Skeletal muscle tissue (tissue), 4 donors: ENCODE data around the gene PROK2. TPM values are rescaled to one million over a fixed set of nuclear protein-coding genes. Genes with fewer than 3 reads are reported as not detected.
A peak's percentile ranks its signal among the peaks of the same experiment; 100 is the strongest.

ENCODE experiments used
- H3K27ac ChIP-seq: one replicate; pipeline ENCODE4 v1.7.0; 2013; ENCODE audit warnings: mild to moderate bottlenecking, low read depth, low read length, inconsistent platforms
- H3K27me3 ChIP-seq, 3 donors: one replicate each; pipeline ENCODE4 v1.7.0; 2013; ENCODE audit warnings: low read length in 3 of 3; ENCODE audit not compliant: control insufficient read depth in 3 of 3, insufficient read depth in 3 of 3
- H3K36me3 ChIP-seq, 3 donors: one replicate each; pipeline ENCODE4 v1.7.0; 2013; ENCODE audit warnings: low read length in 3 of 3; ENCODE audit not compliant: control insufficient read depth in 3 of 3, insufficient read depth in 3 of 3
- H3K4me1 ChIP-seq, 3 donors: one replicate each; pipeline ENCODE4 v1.7.0; 2013; ENCODE audit warnings: low read length in 3 of 3, mild to moderate bottlenecking in 3 of 3; ENCODE audit not compliant: control insufficient read depth in 3 of 3, insufficient read depth in 3 of 3
- H3K4me3 ChIP-seq, 3 donors: one replicate each; pipeline ENCODE4 v1.7.0; 2013; ENCODE audit warnings: low read length in 3 of 3
- H3K9ac ChIP-seq, 3 donors: one replicate each; pipeline ENCODE4 v1.7.0; 2013; ENCODE audit warnings: low read length in 3 of 3, mild to moderate bottlenecking in 3 of 3, moderate library complexity in 2 of 3, low read depth in 1 of 3
- H3K9me3 ChIP-seq, 3 donors: one replicate each; pipeline ENCODE4 v1.7.0; 2013; ENCODE audit warnings: low read length in 3 of 3; ENCODE audit not compliant: control insufficient read depth in 3 of 3
- total RNA-seq: library from RNA; depleted of rRNA; stranded (reverse); fragments of >200 nt; gene quantifications from one replicate; pipeline ENCODE4 v1.2.3, GENCODE V29; 2014
- donor health status: Osteomylitis.

PROK2 gene
- total RNA-seq, 1 donor from 2014 or later = 0.52 TPM

DNA sequence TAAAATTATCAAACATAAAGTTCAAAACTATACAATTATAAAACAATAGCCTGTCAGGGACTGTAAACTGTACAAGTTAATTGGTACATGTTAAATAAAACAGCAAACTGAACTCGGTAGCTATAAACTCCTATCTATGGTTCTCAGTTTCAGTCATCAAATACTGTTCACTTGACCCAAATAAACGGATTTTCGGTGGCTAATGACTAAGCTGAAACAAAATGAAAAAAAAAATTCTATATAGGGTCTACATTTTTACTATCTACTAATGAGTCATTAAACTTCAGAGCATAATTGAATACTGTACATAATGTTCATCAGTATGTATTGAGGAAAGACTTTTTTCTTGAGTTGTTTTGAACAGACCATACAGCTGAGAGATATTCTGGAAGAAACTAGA is 6.6 kb downstream of the PROK2 start:
- no peak overlapping the region for H3K9ac ChIP-seq
- no peak overlapping the region for H3K27ac ChIP-seq
- H3K4me3 ChIP-seq = no peak overlapping the region
- H3K27me3 ChIP-seq = peaks cover 31 to 41% (median 37%) of the 10 kb centered on the region in 3 donors
- H3K9me3 ChIP-seq = no peaks in the 10 kb centered on the region
- no peaks in the 10 kb centered on the region for H3K36me3 ChIP-seq
- H3K4me1 ChIP-seq = no peaks in the 10 kb centered on the region

DNA sequence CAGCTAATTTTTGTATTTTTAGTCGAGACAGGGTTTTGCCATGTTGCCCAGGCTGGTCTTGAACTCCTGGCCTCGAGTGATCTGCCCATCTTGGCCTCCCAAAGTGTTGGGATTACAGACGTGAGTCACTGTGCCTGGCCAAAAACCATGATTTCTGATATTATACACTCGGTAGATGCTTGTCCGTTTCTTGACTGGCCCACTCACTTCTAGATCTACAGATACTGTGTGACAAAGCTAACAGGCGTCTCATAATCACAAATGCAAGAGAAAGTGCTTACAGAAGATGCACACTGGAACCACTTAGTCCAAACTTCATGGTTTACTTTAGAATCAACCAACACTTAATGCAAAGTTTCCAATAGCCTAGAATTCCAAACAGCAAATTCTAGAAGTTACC is 8.4 kb downstream of the PROK2 start:
- no peak overlapping the region for H3K27ac ChIP-seq
- peaks cover 14 to 32% (median 20%) of the 10 kb centered on the region in 3 donors for H3K27me3 ChIP-seq
- no peaks in the 10 kb centered on the region for H3K9me3 ChIP-seq
- no peaks in the 10 kb centered on the region for H3K4me1 ChIP-seq
- no peak overlapping the region for H3K4me3 ChIP-seq
- H3K9ac ChIP-seq = no peak overlapping the region
- H3K36me3 ChIP-seq = no peaks in the 10 kb centered on the region

DNA sequence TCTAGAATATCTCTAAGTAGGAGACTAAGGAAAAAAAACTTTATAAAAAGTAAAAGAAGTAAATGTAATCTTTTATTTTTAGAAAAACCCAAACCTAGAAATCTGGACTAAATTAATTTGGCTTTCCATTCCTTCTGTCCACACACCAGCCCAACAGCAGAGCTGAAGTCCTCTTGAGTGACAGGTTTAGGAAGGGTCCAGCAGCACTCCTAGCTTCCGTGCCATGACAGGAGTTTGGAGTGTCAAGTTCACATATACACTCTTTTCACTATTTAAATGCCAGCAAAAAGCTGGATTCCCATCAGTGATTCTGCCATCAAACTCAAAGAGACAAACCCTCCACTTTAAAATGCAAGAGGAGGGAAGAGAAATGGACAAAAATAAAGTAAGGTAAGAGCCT is 13.1 kb downstream of the PROK2 start:
- Histone ChIP-seq H3K9me3 (no peaks in the 10 kb centered on the region), H3K27me3 (peaks cover 0 to 14% (median 4%) of the 10 kb centered on the region in 3 donors), H3K4me1 (no peaks in the 10 kb centered on the region), H3K36me3 (no peaks in the 10 kb centered on the region), H3K9ac (no peak overlapping the region), H3K27ac (no peak overlapping the region), H3K4me3 (no peak overlapping the region)

DNA sequence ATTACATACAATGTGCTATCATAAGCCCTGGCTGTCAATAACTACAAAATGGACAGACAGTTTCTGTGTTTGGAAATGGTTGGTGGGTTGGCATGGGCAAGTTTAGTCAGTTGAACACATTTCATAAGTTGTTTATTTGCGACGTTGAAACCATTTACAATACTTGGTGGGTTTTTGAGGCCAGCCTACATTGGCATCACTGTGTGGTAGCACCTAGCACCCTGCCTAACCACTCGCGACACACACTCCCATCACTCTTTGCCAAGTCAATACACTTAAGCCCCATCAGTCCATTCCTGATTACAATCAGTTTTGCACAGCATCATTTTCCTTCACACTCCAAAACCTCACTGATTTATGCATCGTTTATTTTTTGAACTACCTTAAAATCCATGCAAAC is 13.8 kb downstream of the PROK2 start:
- Histone ChIP-seq H3K4me3 (no peak overlapping the region), H3K9ac (no peak overlapping the region), H3K27me3 (peaks cover 0 to 14% (median 4%) of the 10 kb centered on the region in 3 donors)

DNA sequence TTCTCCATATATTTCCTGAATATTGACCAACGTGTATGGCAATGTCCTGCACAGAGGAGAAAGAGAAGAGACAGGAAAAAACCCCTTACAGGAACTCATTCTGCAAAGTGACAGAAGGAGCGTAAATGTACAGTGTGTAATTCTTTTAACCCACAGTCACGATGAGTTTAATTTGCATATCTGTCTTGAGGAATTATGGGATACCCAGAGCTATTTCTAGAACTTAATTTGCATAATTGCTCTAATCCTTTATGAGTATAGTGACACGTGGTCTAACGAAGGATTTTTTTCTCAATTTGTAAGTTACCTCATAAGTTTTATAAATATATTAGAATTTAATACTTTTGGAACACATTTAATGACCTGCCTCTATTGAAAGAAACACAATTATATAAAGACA is 21.5 kb downstream of the PROK2 start:
- H3K36me3 ChIP-seq = no peaks in the 10 kb centered on the region
- no peak overlapping the region for H3K27ac ChIP-seq
- H3K9me3 ChIP-seq = no peaks in the 10 kb centered on the region
- H3K4me3 ChIP-seq = no peak overlapping the region
- H3K4me1 ChIP-seq = no peaks in the 10 kb centered on the region
- H3K27me3 ChIP-seq = peaks cover 0 to 12% (median under 1%) of the 10 kb centered on the region in 3 donors
- H3K9ac ChIP-seq = no peak overlapping the region

More for the DNA sequence above, 13.8 kb downstream of the PROK2 start:
- Histone ChIP-seq H3K27ac (no peak overlapping the region), H3K9me3 (no peaks in the 10 kb centered on the region), H3K36me3 (no peaks in the 10 kb centered on the region), H3K4me1 (no peaks in the 10 kb centered on the region)

DNA sequence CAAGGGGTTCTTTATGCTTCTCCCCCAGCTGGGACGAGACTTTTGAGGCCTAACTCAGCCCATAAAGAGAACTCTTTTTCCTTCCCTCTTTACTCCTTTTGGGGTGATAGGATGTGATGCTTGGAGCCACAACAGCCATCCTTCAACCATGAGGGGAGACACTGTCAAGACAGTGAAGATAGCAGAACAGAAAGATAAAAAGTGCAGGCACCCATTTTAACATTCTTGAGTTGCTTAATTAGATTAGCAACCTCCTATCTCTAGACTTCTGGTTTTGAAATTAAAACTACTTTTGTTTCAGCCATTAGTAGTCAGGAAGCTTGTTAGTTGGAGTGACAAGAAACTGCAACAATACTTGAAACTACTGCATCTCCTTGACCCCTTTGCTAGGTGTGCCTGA is 24.8 kb downstream of the PROK2 start:
- H3K9ac ChIP-seq = no peak overlapping the region
- no peak overlapping the region for H3K27ac ChIP-seq
- no peaks in the 10 kb centered on the region for H3K9me3 ChIP-seq
- peaks cover 13 to 21% (median 18%) of the 10 kb centered on the region in 3 donors for H3K27me3 ChIP-seq
- no peak overlapping the region for H3K4me3 ChIP-seq
- no peaks in the 10 kb centered on the region for H3K36me3 ChIP-seq
- no peaks in the 10 kb centered on the region for H3K4me1 ChIP-seq

DNA sequence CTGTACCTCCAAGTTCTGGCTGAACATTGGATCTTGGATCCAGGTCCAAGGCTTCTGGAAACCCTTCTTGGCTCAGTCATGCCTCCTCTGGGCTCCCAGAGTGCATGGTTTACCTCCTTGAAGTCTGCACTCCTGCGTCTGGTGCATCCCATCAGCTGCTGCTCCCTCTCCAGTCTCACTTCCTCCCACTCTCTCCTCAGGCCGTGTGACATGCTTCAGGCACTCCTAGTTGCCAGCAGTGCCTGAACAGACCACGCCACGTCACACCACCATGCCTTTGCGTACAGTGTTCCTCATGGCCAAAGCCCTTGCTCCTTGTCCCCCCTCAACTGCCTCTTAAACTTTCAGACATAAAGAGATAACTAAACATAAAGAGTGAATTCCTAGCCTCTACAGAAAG is 25.5 kb downstream of the PROK2 start:
- H3K27me3 ChIP-seq = peaks cover 18 to 26% (median 22%) of the 10 kb centered on the region in 3 donors
- no peak overlapping the region for H3K27ac ChIP-seq
- no peaks in the 10 kb centered on the region for H3K36me3 ChIP-seq
- no peaks in the 10 kb centered on the region for H3K9me3 ChIP-seq
- no peak overlapping the region for H3K9ac ChIP-seq
- H3K4me3 ChIP-seq = no peak overlapping the region
- H3K4me1 ChIP-seq = no peaks in the 10 kb centered on the region

DNA sequence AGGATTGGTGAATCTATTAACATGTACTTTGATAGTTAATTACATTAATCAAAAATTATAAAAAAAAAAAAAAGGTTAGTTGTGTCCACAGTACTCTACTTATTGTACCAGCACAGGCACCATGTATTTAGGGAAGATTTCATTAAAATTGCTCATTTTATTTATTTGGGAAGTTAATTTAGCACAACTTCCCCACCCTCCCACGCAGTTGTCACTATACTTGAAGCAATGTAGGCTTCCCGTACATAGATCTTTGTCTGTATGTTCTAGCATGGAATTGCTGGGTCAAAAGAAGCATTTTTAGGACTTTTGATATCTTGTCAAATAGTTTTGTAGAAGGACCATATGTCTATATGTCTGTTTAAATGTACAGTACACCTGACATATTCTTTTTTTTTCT is 26.9 kb downstream of the PROK2 start:
- peaks cover 2% of the 10 kb centered on the region in 3 donors for H3K4me1 ChIP-seq
- H3K27me3 ChIP-seq = peaks cover 19 to 32% (median 24%) of the 10 kb centered on the region in 3 donors
- H3K27ac ChIP-seq = no peak overlapping the region
- no peak overlapping the region for H3K4me3 ChIP-seq
- no peak overlapping the region for H3K9ac ChIP-seq
- no peaks in the 10 kb centered on the region for H3K36me3 ChIP-seq
- no peaks in the 10 kb centered on the region for H3K9me3 ChIP-seq

DNA sequence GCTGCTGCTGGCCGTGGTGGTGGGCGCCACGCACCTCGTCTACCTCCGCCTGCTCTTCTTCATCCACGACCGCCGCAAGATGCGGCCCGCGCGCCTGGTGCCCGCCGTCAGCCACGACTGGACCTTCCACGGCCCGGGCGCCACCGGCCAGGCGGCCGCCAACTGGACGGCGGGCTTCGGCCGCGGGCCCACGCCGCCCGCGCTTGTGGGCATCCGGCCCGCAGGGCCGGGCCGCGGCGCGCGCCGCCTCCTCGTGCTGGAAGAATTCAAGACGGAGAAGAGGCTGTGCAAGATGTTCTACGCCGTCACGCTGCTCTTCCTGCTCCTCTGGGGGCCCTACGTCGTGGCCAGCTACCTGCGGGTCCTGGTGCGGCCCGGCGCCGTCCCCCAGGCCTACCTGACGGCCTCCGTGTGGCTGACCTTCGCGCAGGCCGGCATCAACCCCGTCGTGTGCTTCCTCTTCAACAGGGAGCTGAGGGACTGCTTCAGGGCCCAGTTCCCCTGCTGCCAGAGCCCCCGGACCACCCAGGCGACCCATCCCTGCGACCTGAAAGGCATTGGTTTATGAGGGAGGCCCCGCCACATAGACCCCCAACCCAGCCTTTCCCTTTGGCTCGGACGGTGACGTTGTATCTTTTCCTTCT is 30.2 kb downstream of the PROK2 start:
- Histone ChIP-seq H3K9me3 (no peaks in the 10 kb centered on the region), H3K4me1 (peaks cover 2 to 5% (median 3%) of the 10 kb centered on the region in 3 donors), H3K27ac (no peak overlapping the region), H3K9ac (no peak overlapping the region), H3K36me3 (no peaks in the 10 kb centered on the region), H3K27me3 (peaks cover 17 to 45% (median 26%) of the 10 kb centered on the region in 3 donors), H3K4me3 (peak overlapping the region in 2 of 3 donors; percentile 69 to 79)

DNA sequence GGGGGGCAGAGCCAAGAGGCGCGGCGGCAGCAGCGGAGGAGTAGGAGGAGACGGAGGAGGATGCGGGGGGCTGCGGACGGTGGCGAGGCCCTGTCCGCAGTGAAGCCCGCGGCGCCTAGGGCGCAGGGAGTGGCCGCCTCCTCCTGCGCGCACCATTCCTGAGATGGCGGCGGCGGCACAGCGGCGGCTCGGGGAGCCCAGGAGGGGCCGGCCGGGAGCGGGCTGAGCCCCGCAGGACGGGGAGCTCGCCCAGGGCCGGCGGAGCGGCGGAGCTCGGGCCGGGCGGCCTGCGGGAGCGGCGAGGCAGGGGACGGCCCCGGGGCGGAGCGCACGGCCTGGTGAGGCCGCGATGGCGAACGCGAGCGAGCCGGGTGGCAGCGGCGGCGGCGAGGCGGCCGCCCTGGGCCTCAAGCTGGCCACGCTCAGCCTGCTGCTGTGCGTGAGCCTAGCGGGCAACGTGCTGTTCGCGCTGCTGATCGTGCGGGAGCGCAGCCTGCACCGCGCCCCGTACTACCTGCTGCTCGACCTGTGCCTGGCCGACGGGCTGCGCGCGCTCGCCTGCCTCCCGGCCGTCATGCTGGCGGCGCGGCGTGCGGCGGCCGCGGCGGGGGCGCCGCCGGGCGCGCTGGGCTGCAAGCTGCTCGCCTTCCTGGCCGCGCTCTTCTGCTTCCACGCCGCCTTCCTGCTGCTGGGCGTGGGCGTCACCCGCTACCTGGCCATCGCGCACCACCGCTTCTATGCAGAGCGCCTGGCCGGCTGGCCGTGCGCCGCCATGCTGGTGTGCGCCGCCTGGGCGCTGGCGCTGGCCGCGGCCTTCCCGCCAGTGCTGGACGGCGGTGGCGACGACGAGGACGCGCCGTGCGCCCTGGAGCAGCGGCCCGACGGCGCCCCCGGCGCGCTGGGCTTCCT is 31.0 kb downstream of the PROK2 start, which contains the start of gene GPR27:
Gene GPR27, plus strand, starts transcription at position 155 of the 909 bp plus-strand sequence. Its CDS starts 195 bp downstream, at position 350.
- Histone ChIP-seq H3K27ac (no peak within 1 kb of the TSS), H3K36me3 (no peaks in the 10 kb centered on the region), H3K4me3 (peak within 1 kb of the TSS; percentile 34 to 79 (median 69)), H3K4me1 (peaks cover 2 to 5% (median 3%) of the 10 kb centered on the region in 3 donors), H3K27me3 (peaks cover 17 to 45% (median 26%) of the 10 kb centered on the region in 3 donors), H3K9me3 (no peaks in the 10 kb centered on the region), H3K9ac (peak within 1 kb of the TSS in 1 of 3 donors; percentile 8)
